Measurements from ENCODE around the gene RPUSD2.

Gene RPUSD2

GRCh38 chr15:40600956-40601355 is 31.9 kb downstream of the RPUSD2 start:
- no CpG with 5 or more reads among the region's 12 CpGs for WGBS (ENCODE audit: extremely low coverage, insufficient coverage, low lambda C conversion rate)
- Histone ChIP-seq H3K56ac (ENCODE audit: low read length) (no peak overlapping the region), H3K23ac (ENCODE audit: low read length) (no peak overlapping the region), H3K79me2 (ENCODE audit: control insufficient read depth, insufficient read depth, low read length) (peaks cover 2% of the 10 kb centered on the region), H3K4me3 (ENCODE audit: low read length) (no peak overlapping the region), H2BK120ac (ENCODE audit: low read depth, low read length) (no peak overlapping the region), H4K8ac (ENCODE audit: low read depth, low read length) (no peak overlapping the region), H4K5ac (ENCODE audit: low read length) (no peak overlapping the region), H3K4me1 (ENCODE audit: control insufficient read depth, low read depth, low read length) (no peaks in the 10 kb centered on the region), H2BK15ac (replicated peaks; ENCODE audit: low read depth) (no peak overlapping the region), H3K27ac (ENCODE audit: low read depth, low read length) (no peak overlapping the region), H3K4ac (ENCODE audit: low read depth, low read length) (no peak overlapping the region), H3K27me3 (ENCODE audit: insufficient read depth, low read length, poor library complexity) (no peaks in the 10 kb centered on the region), H3K18ac (ENCODE audit: low read length) (no peak overlapping the region), H2BK5ac (ENCODE audit: low read length) (no peak overlapping the region), H3K36me3 (ENCODE audit: control insufficient read depth, insufficient read depth, low read length) (no peaks in the 10 kb centered on the region), H3K4me2 (ENCODE audit: low read length) (no peak overlapping the region), H3K79me1 (ENCODE audit: low read length) (peaks cover 7% of the 10 kb centered on the region), H3K9ac (ENCODE audit: low read length) (no peak overlapping the region), H2AK5ac (ENCODE audit: low read length) (no peak overlapping the region)
- peak; percentile 14 for DNase-seq

GRCh38 chr15:40603935-40604334 is 34.8 kb downstream of the RPUSD2 start:
- H3K56ac ChIP-seq (ENCODE audit: low read length) = no peak overlapping the region
- H3K4me2 ChIP-seq (ENCODE audit: low read length) = no peak overlapping the region
- H3K36me3 ChIP-seq (ENCODE audit: control insufficient read depth, insufficient read depth, low read length) = no peaks in the 10 kb centered on the region
- no peak overlapping the region for H2BK5ac ChIP-seq (ENCODE audit: low read length)
- H3K9ac ChIP-seq (ENCODE audit: low read length) = no peak overlapping the region
- H3K27me3 ChIP-seq (ENCODE audit: insufficient read depth, low read length, poor library complexity) = no peaks in the 10 kb centered on the region
- no peak overlapping the region for H4K5ac ChIP-seq (ENCODE audit: low read length)
- H2BK120ac ChIP-seq (ENCODE audit: low read depth, low read length) = no peak overlapping the region
- H2AK5ac ChIP-seq (ENCODE audit: low read length) = no peak overlapping the region
- no peak overlapping the region for H3K27ac ChIP-seq (ENCODE audit: low read depth, low read length)
- H3K4ac ChIP-seq (ENCODE audit: low read depth, low read length) = no peak overlapping the region
- no peak overlapping the region for H3K23ac ChIP-seq (ENCODE audit: low read length)
- no peaks in the 10 kb centered on the region for H3K79me2 ChIP-seq (ENCODE audit: control insufficient read depth, insufficient read depth, low read length)
- H3K4me3 ChIP-seq (ENCODE audit: low read length) = no peak overlapping the region
- H3K79me1 ChIP-seq (ENCODE audit: low read length) = peaks cover 4% of the 10 kb centered on the region
- no peak overlapping the region for H4K8ac ChIP-seq (ENCODE audit: low read depth, low read length)
- no peak overlapping the region for H3K18ac ChIP-seq (ENCODE audit: low read length)
- no peaks in the 10 kb centered on the region for H3K4me1 ChIP-seq (ENCODE audit: control insufficient read depth, low read depth, low read length)
- no peak for DNase-seq
- no peak overlapping the region for H2BK15ac ChIP-seq (replicated peaks; ENCODE audit: low read depth)

GRCh38 chr15:40613080-40613479 is 44.0 kb downstream of the RPUSD2 start:
- Histone ChIP-seq H4K5ac (ENCODE audit: low read length) (no peak overlapping the region), H3K4ac (ENCODE audit: low read depth, low read length) (no peak overlapping the region), H3K18ac (ENCODE audit: low read length) (no peak overlapping the region), H3K27me3 (ENCODE audit: insufficient read depth, low read length, poor library complexity) (no peaks in the 10 kb centered on the region), H3K36me3 (ENCODE audit: control insufficient read depth, insufficient read depth, low read length) (no peaks in the 10 kb centered on the region), H2BK15ac (replicated peaks; ENCODE audit: low read depth) (no peak overlapping the region), H3K27ac (ENCODE audit: low read depth, low read length) (no peak overlapping the region), H3K23ac (ENCODE audit: low read length) (no peak overlapping the region), H3K4me2 (ENCODE audit: low read length) (no peak overlapping the region), H2AK5ac (ENCODE audit: low read length) (no peak overlapping the region), H3K9ac (ENCODE audit: low read length) (no peak overlapping the region), H4K8ac (ENCODE audit: low read depth, low read length) (no peak overlapping the region), H3K4me1 (ENCODE audit: control insufficient read depth, low read depth, low read length) (no peaks in the 10 kb centered on the region), H3K79me1 (ENCODE audit: low read length) (no peaks in the 10 kb centered on the region), H3K56ac (ENCODE audit: low read length) (no peak overlapping the region), H3K79me2 (ENCODE audit: control insufficient read depth, insufficient read depth, low read length) (no peaks in the 10 kb centered on the region), H3K4me3 (ENCODE audit: low read length) (no peak overlapping the region), H2BK5ac (ENCODE audit: low read length) (no peak overlapping the region), H2BK120ac (ENCODE audit: low read depth, low read length) (no peak overlapping the region)
- no CpG with 5 or more reads among the region's 5 CpGs for WGBS (ENCODE audit: extremely low coverage, insufficient coverage, low lambda C conversion rate)
- DNase-seq = no peak

GRCh38 chr15:40618023-40618422 is 48.9 kb downstream of the RPUSD2 start:
- no peaks in the 10 kb centered on the region for H3K27me3 ChIP-seq (ENCODE audit: insufficient read depth, low read length, poor library complexity)
- no peak overlapping the region for H3K4ac ChIP-seq (ENCODE audit: low read depth, low read length)
- H2BK5ac ChIP-seq (ENCODE audit: low read length) = no peak overlapping the region
- H2BK15ac ChIP-seq (replicated peaks; ENCODE audit: low read depth) = no peak overlapping the region
- no peak overlapping the region for H3K27ac ChIP-seq (ENCODE audit: low read depth, low read length)
- no peaks in the 10 kb centered on the region for H3K79me2 ChIP-seq (ENCODE audit: control insufficient read depth, insufficient read depth, low read length)
- no peaks in the 10 kb centered on the region for H3K79me1 ChIP-seq (ENCODE audit: low read length)
- H4K5ac ChIP-seq (ENCODE audit: low read length) = no peak overlapping the region
- no peak overlapping the region for H2BK120ac ChIP-seq (ENCODE audit: low read depth, low read length)
- H3K9ac ChIP-seq (ENCODE audit: low read length) = no peak overlapping the region
- H3K23ac ChIP-seq (ENCODE audit: low read length) = no peak overlapping the region
- no peak overlapping the region for H3K4me2 ChIP-seq (ENCODE audit: low read length)
- no peak overlapping the region for H2AK5ac ChIP-seq (ENCODE audit: low read length)
- H3K18ac ChIP-seq (ENCODE audit: low read length) = no peak overlapping the region
- no peak for DNase-seq
- H3K36me3 ChIP-seq (ENCODE audit: control insufficient read depth, insufficient read depth, low read length) = no peaks in the 10 kb centered on the region
- H3K56ac ChIP-seq (ENCODE audit: low read length) = no peak overlapping the region
- no CpG with 5 or more reads among the region's 2 CpGs for WGBS (ENCODE audit: extremely low coverage, insufficient coverage, low lambda C conversion rate)
- no peaks in the 10 kb centered on the region for H3K4me1 ChIP-seq (ENCODE audit: control insufficient read depth, low read depth, low read length)
- no peak overlapping the region for H3K4me3 ChIP-seq (ENCODE audit: low read length)
- H4K8ac ChIP-seq (ENCODE audit: low read depth, low read length) = no peak overlapping the region

- H3K79me1 ChIP-seq (ENCODE audit: low read length) = no peaks in the 10 kb centered on the region
- H3K27me3 ChIP-seq (ENCODE audit: insufficient read depth, low read length, poor library complexity) = no peaks in the 10 kb centered on the region
- no peak overlapping the region for H3K18ac ChIP-seq (ENCODE audit: low read length)
- no peak overlapping the region for H4K5ac ChIP-seq (ENCODE audit: low read length)
- no peak overlapping the region for H2BK120ac ChIP-seq (ENCODE audit: low read depth, low read length)
- no peak overlapping the region for H2BK15ac ChIP-seq (replicated peaks; ENCODE audit: low read depth)
- no peak overlapping the region for H3K4me3 ChIP-seq (ENCODE audit: low read length)
- no peak overlapping the region for H2BK5ac ChIP-seq (ENCODE audit: low read length)
- H3K27ac ChIP-seq (ENCODE audit: low read depth, low read length) = no peak overlapping the region
- H3K23ac ChIP-seq (ENCODE audit: low read length) = no peak overlapping the region
- H3K9ac ChIP-seq (ENCODE audit: low read length) = no peak overlapping the region
- no peak overlapping the region for H3K4ac ChIP-seq (ENCODE audit: low read depth, low read length)
- H3K36me3 ChIP-seq (ENCODE audit: control insufficient read depth, insufficient read depth, low read length) = no peaks in the 10 kb centered on the region
- no peak overlapping the region for H3K4me2 ChIP-seq (ENCODE audit: low read length)
- no peak overlapping the region for H4K8ac ChIP-seq (ENCODE audit: low read depth, low read length)
- no peaks in the 10 kb centered on the region for H3K4me1 ChIP-seq (ENCODE audit: control insufficient read depth, low read depth, low read length)
- no peak for DNase-seq
- H2AK5ac ChIP-seq (ENCODE audit: low read length) = no peak overlapping the region
- no peak overlapping the region for H3K56ac ChIP-seq (ENCODE audit: low read length)
- no peaks in the 10 kb centered on the region for H3K79me2 ChIP-seq (ENCODE audit: control insufficient read depth, insufficient read depth, low read length)
Measured at GRCh38 chr15:40618906-40619305, 49.8 kb downstream of the RPUSD2 start.

GRCh38 chr15:40623361-40623760 is 54.3 kb downstream of the RPUSD2 start:
- Histone ChIP-seq H3K4me2 (ENCODE audit: low read length) (no peak overlapping the region), H3K4me3 (ENCODE audit: low read length) (no peak overlapping the region), H3K18ac (ENCODE audit: low read length) (no peak overlapping the region), H3K79me2 (ENCODE audit: control insufficient read depth, insufficient read depth, low read length) (no peaks in the 10 kb centered on the region), H2AK5ac (ENCODE audit: low read length) (no peak overlapping the region), H4K5ac (ENCODE audit: low read length) (no peak overlapping the region), H2BK5ac (ENCODE audit: low read length) (no peak overlapping the region), H3K27me3 (ENCODE audit: insufficient read depth, low read length, poor library complexity) (no peaks in the 10 kb centered on the region), H3K9ac (ENCODE audit: low read length) (no peak overlapping the region), H4K8ac (ENCODE audit: low read depth, low read length) (no peak overlapping the region), H2BK120ac (ENCODE audit: low read depth, low read length) (no peak overlapping the region), H3K36me3 (ENCODE audit: control insufficient read depth, insufficient read depth, low read length) (no peaks in the 10 kb centered on the region), H3K79me1 (ENCODE audit: low read length) (no peaks in the 10 kb centered on the region), H2BK15ac (replicated peaks; ENCODE audit: low read depth) (no peak overlapping the region), H3K56ac (ENCODE audit: low read length) (no peak overlapping the region), H3K4ac (ENCODE audit: low read depth, low read length) (no peak overlapping the region), H3K23ac (ENCODE audit: low read length) (no peak overlapping the region), H3K4me1 (ENCODE audit: control insufficient read depth, low read depth, low read length) (no peaks in the 10 kb centered on the region), H3K27ac (ENCODE audit: low read depth, low read length) (no peak overlapping the region)
- DNase-seq = no peak
- no CpG with 5 or more reads among the region's 2 CpGs for WGBS (ENCODE audit: extremely low coverage, insufficient coverage, low lambda C conversion rate)
